DOHH2 (cell line): ENCODE data around the gene ADAMTSL1.

Source experiments
- H3F3A ChIP-seq: fragments of 200-600 bp; sonication (generic), shearing (Covaris generic); 2 replicates; pipeline ENCODE4 v1.6.0; 2016; ENCODE audit warnings: antibody characterized with exemption, mild to moderate bottlenecking; ENCODE audit not compliant: control insufficient read depth, insufficient read depth
- H3K27ac ChIP-seq: fragments of 200-600 bp; sonication (generic); 2 replicates; pipeline ENCODE4 v1.5.1; 2014; ENCODE audit warnings: low read depth, mild to moderate bottlenecking, low read length, moderate library complexity
- H3K27me3 ChIP-seq: fragments of 200-600 bp; sonication (generic); 2 replicates; pipeline ENCODE4 v1.6.1; 2014; ENCODE audit warnings: mild to moderate bottlenecking, low read length, mixed read lengths; ENCODE audit not compliant: control insufficient read depth
- H3K36me3 ChIP-seq: fragments of 200-600 bp; sonication (generic); 2 replicates; pipeline ENCODE4 v1.6.1; 2014; ENCODE audit warnings: mild to moderate bottlenecking, low read length, moderate library complexity, mixed read lengths; ENCODE audit not compliant: control insufficient read depth
- H3K4me1 ChIP-seq: fragments of 200-600 bp; sonication (generic); 2 replicates; pipeline ENCODE4 v1.6.1; 2014; ENCODE audit warnings: mild to moderate bottlenecking, low read length, mixed read lengths; ENCODE audit not compliant: control insufficient read depth
- H3K4me2 ChIP-seq: fragments of 200-600 bp; sonication (generic); 2 replicates; pipeline ENCODE4 v1.6.0; 2014; ENCODE audit warnings: mild to moderate bottlenecking, low read length, moderate library complexity
- H3K4me3 ChIP-seq: fragments of 200-600 bp; sonication (generic); 2 replicates; pipeline ENCODE4 v1.5.1; 2014; ENCODE audit warnings: mild to moderate bottlenecking, low read length, mixed read lengths
- H3K79me2 ChIP-seq: fragments of 200-600 bp; sonication (generic); 2 replicates; pipeline ENCODE4 v1.6.1; 2014; ENCODE audit warnings: mild to moderate bottlenecking, low read length, mixed read lengths; ENCODE audit not compliant: control insufficient read depth
- H3K9me2 ChIP-seq: fragments of 200-600 bp; sonication (generic); replicated peaks from 2 replicates; pipeline ENCODE4 v1.6.1; 2014; ENCODE audit warnings: mild to moderate bottlenecking, low read length, mixed read lengths; ENCODE audit not compliant: control insufficient read depth
- H3K9me3 ChIP-seq: fragments of 200-600 bp; sonication (generic); 2 replicates; pipeline ENCODE4 v1.6.1; 2014; ENCODE audit warnings: antibody characterized with exemption, low read length, mixed read lengths; ENCODE audit not compliant: control insufficient read depth, insufficient read depth
- H4K20me1 ChIP-seq: fragments of 200-600 bp; sonication (generic); 2 replicates; pipeline ENCODE4 v1.6.0; 2014; ENCODE audit warnings: low read depth, mild to moderate bottlenecking, antibody characterized with exemption, low read length, moderate library complexity; ENCODE audit not compliant: control insufficient read depth, insufficient read depth
- CTCF ChIP-seq: fragments of 200-600 bp; sonication (generic); IDR thresholded peaks from one replicate; pipeline ENCODE4 v1.5.1; 2014; ENCODE audit warnings: antibody characterized with exemption, mild to moderate bottlenecking, low read depth, low read length; ENCODE audit not compliant: poor library complexity, severe bottlenecking
- EZH2phosphoT487 ChIP-seq: fragments of 200-600 bp; sonication (generic); IDR thresholded peaks from 2 replicates; pipeline ENCODE4 v1.6.1; 2017; ENCODE audit warnings: borderline replicate concordance, mild to moderate bottlenecking, antibody characterized with exemption, low read length, moderate library complexity, mixed read lengths

Gene ADAMTSL1

GRCh38 chr9:18478501-18479361 lies 4.8 kb downstream of the ADAMTSL1 start:
- no peaks in the 10 kb centered on the region for H3K9me3 ChIP-seq
- no peaks in the 10 kb centered on the region for H3K9me2 ChIP-seq
- H4K20me1 ChIP-seq = no peaks in the 10 kb centered on the region
- H3F3A ChIP-seq = no peaks in the 10 kb centered on the region
- H3K4me3 ChIP-seq = no peak overlapping the region
- H3K27me3 ChIP-seq = peaks cover 18% of the 10 kb centered on the region
- no peaks in the 10 kb centered on the region for H3K36me3 ChIP-seq
- no peak for TF ChIP-seq CTCF
- no peak for TF ChIP-seq EZH2phosphoT487
- no peaks in the 10 kb centered on the region for H3K4me1 ChIP-seq
- H3K79me2 ChIP-seq = no peaks in the 10 kb centered on the region
- H3K4me2 ChIP-seq = no peak overlapping the region
- H3K27ac ChIP-seq = no peak overlapping the region

GRCh38 chr9:18479405-18479804 lies 5.5 kb downstream of the ADAMTSL1 start:
- H3K27ac ChIP-seq = no peak overlapping the region
- no peaks in the 10 kb centered on the region for H3F3A ChIP-seq
- no peaks in the 10 kb centered on the region for H4K20me1 ChIP-seq
- no peaks in the 10 kb centered on the region for H3K9me3 ChIP-seq
- no peak overlapping the region for H3K4me2 ChIP-seq
- H3K9me2 ChIP-seq = no peaks in the 10 kb centered on the region
- no peaks in the 10 kb centered on the region for H3K4me1 ChIP-seq
- no peak overlapping the region for H3K4me3 ChIP-seq
- no peaks in the 10 kb centered on the region for H3K36me3 ChIP-seq
- TF ChIP-seq CTCF = no peak
- TF ChIP-seq EZH2phosphoT487 = no peak
- no peaks in the 10 kb centered on the region for H3K79me2 ChIP-seq
- peaks cover 11% of the 10 kb centered on the region for H3K27me3 ChIP-seq

- no peaks in the 10 kb centered on the region for H3K9me3 ChIP-seq
- H3K27ac ChIP-seq = no peak overlapping the region
- TF ChIP-seq CTCF = no peak
- no peak for TF ChIP-seq EZH2phosphoT487
- no peaks in the 10 kb centered on the region for H3K36me3 ChIP-seq
- H3K27me3 ChIP-seq = peaks cover 3% of the 10 kb centered on the region
- no peaks in the 10 kb centered on the region for H3F3A ChIP-seq
- no peaks in the 10 kb centered on the region for H3K79me2 ChIP-seq
- no peaks in the 10 kb centered on the region for H4K20me1 ChIP-seq
- no peaks in the 10 kb centered on the region for H3K4me1 ChIP-seq
- no peak overlapping the region for H3K4me2 ChIP-seq
- H3K4me3 ChIP-seq = no peak overlapping the region
- no peaks in the 10 kb centered on the region for H3K9me2 ChIP-seq
Observed at GRCh38 chr9:18480662-18481093, 6.7 kb downstream of the ADAMTSL1 start.
